Stomach smooth muscle (tissue), 2 donors: ENCODE measurements around the gene POLR3A.
"Not testable (repeated sequence)": the region's sequence is repeated elsewhere in the genome, so short reads cannot be mapped to it uniquely, and the experiment has no call there.

Experiments used
- H3K27ac ChIP-seq: one replicate; pipeline ENCODE4 v1.7.0; 2013; ENCODE audit warnings: mild to moderate bottlenecking, low read length, inconsistent platforms
- H3K27me3 ChIP-seq, 2 donors: one replicate each; pipeline ENCODE4 v1.7.0; 2013; ENCODE audit warnings: low read length in 2 of 2; ENCODE audit not compliant: insufficient read depth in 2 of 2, control insufficient read depth in 1 of 2
- H3K36me3 ChIP-seq, 2 donors: one replicate each; pipeline ENCODE4 v1.7.0; 2013; ENCODE audit warnings: low read length in 2 of 2; ENCODE audit not compliant: control insufficient read depth in 2 of 2, insufficient read depth in 2 of 2
- H3K4me1 ChIP-seq: one replicate; pipeline ENCODE4 v1.7.0; 2013; ENCODE audit warnings: low read length; ENCODE audit not compliant: control insufficient read depth, insufficient read depth
- H3K4me3 ChIP-seq, 2 donors: one replicate each; pipeline ENCODE4 v1.7.0; 2013; ENCODE audit warnings: low read length in 2 of 2
- H3K9ac ChIP-seq, 2 donors: one replicate each; pipeline ENCODE4 v1.7.0; 2013; ENCODE audit warnings: low read length in 2 of 2, mild to moderate bottlenecking in 1 of 2
- H3K9me3 ChIP-seq, 2 donors: one replicate each; pipeline ENCODE4 v1.7.0; 2013; ENCODE audit warnings: low read length in 2 of 2; ENCODE audit not compliant: control insufficient read depth in 2 of 2
- donor health status: healthy.
- donor health status: Pancreatic carcinoma.

Gene POLR3A

GRCh38 chr10:78066012-78066411 lies 36.7 kb upstream of the POLR3A start:
- Histone ChIP-seq H3K9me3 (no peaks in the 10 kb centered on the region), H3K4me3 (no peak overlapping the region), H3K9ac (no peak overlapping the region), H3K36me3 (no peaks in the 10 kb centered on the region), H3K27me3 (no peaks in the 10 kb centered on the region), H3K4me1 (peaks cover 3% of the 10 kb centered on the region), H3K27ac (no peak overlapping the region)

- H3K9ac ChIP-seq = no peak overlapping the region
- no peaks in the 10 kb centered on the region for H3K9me3 ChIP-seq
Observed at GRCh38 chr10:78065611-78066010, 36.3 kb upstream of the POLR3A start.

GRCh38 chr10:78064919-78065318 lies 35.6 kb upstream of the POLR3A start:
- H3K9ac ChIP-seq, H3K27me3 ChIP-seq, H3K36me3 ChIP-seq, H3K9me3 ChIP-seq, H3K4me1 ChIP-seq, H3K4me3 ChIP-seq, H3K27ac ChIP-seq: not testable (repeated sequence)

More at GRCh38 chr10:78065611-78066010, 36.3 kb upstream of the POLR3A start:
- Histone ChIP-seq H3K27ac (no peak overlapping the region), H3K27me3 (no peaks in the 10 kb centered on the region), H3K4me1 (no peaks in the 10 kb centered on the region), H3K36me3 (no peaks in the 10 kb centered on the region), H3K4me3 (no peak overlapping the region)

- H3K36me3 ChIP-seq = no peaks in the 10 kb centered on the region
- no peaks in the 10 kb centered on the region for H3K4me1 ChIP-seq
- H3K9ac ChIP-seq = no peak overlapping the region
- no peaks in the 10 kb centered on the region for H3K9me3 ChIP-seq
- H3K27ac ChIP-seq = no peak overlapping the region
- H3K4me3 ChIP-seq = no peak overlapping the region
- H3K27me3 ChIP-seq = no peaks in the 10 kb centered on the region
Observed at GRCh38 chr10:78063236-78063635, 33.9 kb upstream of the POLR3A start.

- H3K36me3 ChIP-seq = no peaks in the 10 kb centered on the region
- no peak overlapping the region for H3K27ac ChIP-seq
- no peaks in the 10 kb centered on the region for H3K4me1 ChIP-seq
- no peaks in the 10 kb centered on the region for H3K27me3 ChIP-seq
- H3K9me3 ChIP-seq = no peaks in the 10 kb centered on the region
- no peak overlapping the region for H3K9ac ChIP-seq
- no peak overlapping the region for H3K4me3 ChIP-seq
Observed at GRCh38 chr10:78062296-78062695, 33.0 kb upstream of the POLR3A start.

- Histone ChIP-seq H3K4me3 (no peak overlapping the region), H3K27ac (no peak overlapping the region)
Observed at GRCh38 chr10:78059906-78060702, 30.8 kb upstream of the POLR3A start.

GRCh38 chr10:78058562-78058961 lies 29.2 kb upstream of the POLR3A start:
- Histone ChIP-seq H3K27ac (no peak overlapping the region), H3K9ac (no peak overlapping the region), H3K27me3 (no peaks in the 10 kb centered on the region), H3K36me3 (peaks cover 0 to 2% of the 10 kb centered on the region in 2 donors), H3K4me1 (no peaks in the 10 kb centered on the region), H3K4me3 (no peak overlapping the region), H3K9me3 (no peaks in the 10 kb centered on the region)

More at GRCh38 chr10:78059906-78060702, 30.8 kb upstream of the POLR3A start:
- H3K36me3 ChIP-seq = no peaks in the 10 kb centered on the region
- H3K9me3 ChIP-seq = no peaks in the 10 kb centered on the region
- H3K9ac ChIP-seq = no peak overlapping the region
- no peaks in the 10 kb centered on the region for H3K27me3 ChIP-seq
- H3K4me1 ChIP-seq = no peaks in the 10 kb centered on the region

GRCh38 chr10:78053211-78053868 lies 24.0 kb upstream of the POLR3A start:
- peaks cover 0 to 8% of the 10 kb centered on the region in 2 donors for H3K36me3 ChIP-seq
- H3K9me3 ChIP-seq = no peaks in the 10 kb centered on the region
- no peak overlapping the region for H3K27ac ChIP-seq
- no peaks in the 10 kb centered on the region for H3K27me3 ChIP-seq
- H3K9ac ChIP-seq = no peak overlapping the region
- H3K4me1 ChIP-seq = peaks cover 3% of the 10 kb centered on the region
- H3K4me3 ChIP-seq = no peak overlapping the region

- H3K27ac ChIP-seq = no peak overlapping the region
- no peak overlapping the region for H3K9ac ChIP-seq
- no peaks in the 10 kb centered on the region for H3K27me3 ChIP-seq
- H3K36me3 ChIP-seq = peaks cover 0 to 8% of the 10 kb centered on the region in 2 donors
- no peak overlapping the region for H3K4me3 ChIP-seq
- no peaks in the 10 kb centered on the region for H3K9me3 ChIP-seq
- H3K4me1 ChIP-seq = peaks cover 8% of the 10 kb centered on the region
Observed at GRCh38 chr10:78049851-78050250, 20.5 kb upstream of the POLR3A start.

- Histone ChIP-seq H3K4me1 (peaks cover 5% of the 10 kb centered on the region), H3K36me3 (peaks cover 3 to 9% of the 10 kb centered on the region in 2 donors), H3K27me3 (no peaks in the 10 kb centered on the region), H3K9me3 (no peaks in the 10 kb centered on the region), H3K27ac (no peak overlapping the region), H3K9ac (no peak overlapping the region), H3K4me3 (peak overlapping the region in 1 of 2 donors; percentile 40)
Observed at GRCh38 chr10:78047314-78047891, 18.1 kb upstream of the POLR3A start.
